GM04504 (cell line): ENCODE measurements around the gene SIX1.

ENCODE experiments used
- DNase-seq: peaks from one replicate; pipeline ENCODE4 v3.0.0-alpha.2; 2012; ENCODE audit warnings: low read depth

Gene SIX1

GRCh38 chr14:60641742-60642269 lies 7.5 kb downstream of the SIX1 start:
- DNase-seq, result no peak

GRCh38 chr14:60640859-60641741 lies 8.2 kb downstream of the SIX1 start:
- no peak for DNase-seq

DNA sequence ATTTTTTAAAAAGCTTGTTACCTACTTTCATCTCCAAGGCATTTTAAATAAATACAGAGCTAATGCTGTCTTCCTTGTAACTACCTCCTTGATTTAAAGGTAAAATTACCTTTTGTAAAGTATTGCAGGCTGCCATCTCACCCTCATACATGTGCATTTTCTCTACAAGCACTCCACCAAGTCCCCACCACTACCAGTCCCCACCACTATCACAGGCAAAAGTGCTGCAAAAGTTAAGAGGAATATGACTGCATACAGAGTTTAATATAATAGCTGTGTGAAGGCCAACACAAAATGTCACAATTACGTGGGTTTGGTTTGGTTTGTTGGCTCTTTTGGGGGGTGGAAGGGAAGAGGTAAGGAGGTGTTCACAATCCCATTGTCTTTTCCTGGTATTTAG lies 9.6 kb downstream of the SIX1 start:
- no peak for DNase-seq

DNA sequence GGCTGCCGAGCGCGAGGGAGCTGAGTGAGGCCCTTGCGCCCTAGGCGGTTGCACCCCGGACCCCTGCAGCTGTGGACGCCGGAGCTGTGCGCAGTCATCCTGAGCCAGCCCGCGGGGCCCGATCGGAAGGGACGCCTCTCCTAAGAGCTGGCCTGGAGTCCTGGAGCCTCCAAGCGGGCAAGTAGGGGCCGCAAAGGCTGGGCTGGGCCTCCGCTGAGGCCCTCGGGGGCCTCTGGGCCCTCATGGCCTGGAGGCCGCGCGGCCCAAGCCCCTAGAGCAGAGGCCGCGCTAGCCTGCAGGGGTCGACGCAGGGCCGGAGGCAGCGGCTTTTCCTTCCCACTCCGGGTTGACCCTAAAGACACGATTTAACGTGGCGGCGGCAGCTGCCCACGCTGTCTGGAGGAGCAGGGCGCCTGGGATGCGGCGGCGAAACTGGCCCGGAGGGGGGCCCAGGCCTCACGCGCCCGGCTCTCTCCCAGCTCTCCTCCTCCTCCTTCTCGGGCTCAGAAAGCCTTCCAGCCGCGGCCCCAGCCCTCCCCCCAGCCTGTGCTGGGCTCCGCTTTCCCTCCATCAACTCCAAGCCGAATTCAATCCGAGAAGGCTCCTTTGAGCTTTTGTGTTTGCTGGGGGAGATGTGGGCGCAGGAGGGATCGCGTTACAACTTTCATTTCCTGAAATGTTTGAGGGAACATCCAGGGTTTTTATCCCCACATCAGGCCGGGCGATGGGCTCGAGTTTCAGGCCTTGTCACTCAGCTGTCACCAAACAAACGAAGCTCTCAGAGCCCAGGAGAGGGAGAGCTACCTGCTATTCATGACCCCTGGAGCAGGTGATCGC lies 11.6 kb downstream of the SIX1 start:
- DNase-seq, result no peak

DNA sequence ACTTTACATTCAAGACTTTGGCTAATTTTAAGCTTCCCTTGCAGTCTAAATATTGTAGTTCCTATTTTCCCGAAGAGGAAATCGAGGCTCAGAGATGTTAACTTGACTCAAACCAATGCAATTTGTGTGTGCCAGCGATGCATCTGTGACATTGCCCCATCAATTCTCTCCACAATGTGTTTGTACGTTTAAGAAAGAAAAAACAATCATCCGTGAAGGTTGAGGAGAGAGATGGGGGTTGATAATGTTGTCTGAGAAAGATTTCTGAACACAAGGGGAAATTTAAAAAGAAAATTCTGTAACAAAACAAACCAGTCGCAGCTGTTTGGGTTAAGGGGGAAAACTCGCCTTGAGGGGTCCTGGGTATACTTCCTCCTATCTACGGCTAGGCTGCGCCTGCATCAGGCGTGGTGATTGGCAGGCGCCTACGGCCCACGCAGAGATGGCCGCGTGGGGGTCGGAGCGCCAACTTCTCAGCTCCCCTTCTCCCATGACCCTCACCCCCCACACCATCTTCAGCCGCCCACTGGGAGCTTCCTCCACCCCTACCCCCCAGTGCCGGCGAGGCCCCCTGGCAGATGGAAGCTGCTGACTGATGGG lies 12.3 kb downstream of the SIX1 start:
- DNase-seq, result no peak

- DNase-seq, result no peak
These were observed 15.1 kb downstream of the SIX1 start for GRCh38 chr14:60634153-60634552.

- DNase-seq, result no peak
These were observed 16.5 kb downstream of the SIX1 start for GRCh38 chr14:60632777-60633176.

DNA sequence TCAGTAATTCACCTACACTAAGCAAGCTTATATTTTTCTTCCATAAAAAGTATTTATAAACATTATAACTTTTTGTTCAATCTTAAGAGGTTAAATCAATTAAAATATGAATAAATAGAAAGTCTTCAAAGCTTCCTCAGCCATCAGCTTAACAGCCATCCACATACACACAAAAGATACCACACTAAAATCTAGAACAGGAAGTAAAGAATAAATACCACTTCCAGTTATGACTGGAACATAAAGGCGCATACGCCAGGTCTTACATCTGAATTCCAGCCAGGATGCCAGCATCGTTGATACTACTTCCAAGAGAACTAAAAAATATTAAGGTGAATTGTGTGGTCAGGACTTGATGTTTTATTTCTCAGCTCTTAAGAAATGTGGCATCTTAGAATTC lies 17.0 kb downstream of the SIX1 start:
- no peak for DNase-seq

DNA sequence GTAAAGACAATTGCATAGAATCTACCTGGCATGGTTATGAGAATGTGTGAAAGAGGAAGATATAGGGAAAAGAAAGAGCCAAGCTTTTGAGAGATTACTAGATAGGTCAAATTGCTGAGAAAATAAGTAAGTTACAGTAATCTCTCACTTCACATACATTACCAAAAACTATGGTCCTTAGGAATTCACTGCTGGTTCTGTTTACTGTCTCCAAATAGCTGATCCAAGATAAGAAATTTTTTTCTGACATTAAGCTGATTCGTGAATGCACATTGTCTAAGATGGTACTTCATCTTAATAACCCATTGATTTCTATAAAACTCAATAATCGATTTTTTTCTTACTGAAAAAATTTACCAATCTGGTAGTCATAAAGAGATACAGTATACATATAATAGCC lies 17.4 kb downstream of the SIX1 start:
- DNase-seq, result no peak

GRCh38 chr14:60630129-60630528 lies 19.1 kb downstream of the SIX1 start:
- no peak for DNase-seq

DNA sequence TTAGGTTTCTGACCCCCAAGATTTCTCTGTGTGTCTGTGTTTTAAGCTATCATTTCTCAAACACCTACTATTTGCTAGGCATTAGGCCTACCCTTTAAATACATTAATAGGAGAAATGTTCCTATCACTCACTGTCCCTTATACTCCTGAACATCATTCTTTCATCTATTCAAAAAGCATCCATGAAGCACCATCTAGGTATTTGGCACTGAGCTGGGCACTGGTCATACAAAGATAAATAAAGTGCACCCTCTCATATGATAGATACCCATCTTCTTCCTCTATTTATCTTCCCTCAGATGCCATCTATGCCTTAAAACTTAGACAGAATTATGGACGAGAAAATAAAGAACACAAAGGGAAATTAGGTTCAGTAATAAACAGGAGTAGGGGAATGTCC lies 20.4 kb downstream of the SIX1 start:
- DNase-seq, result no peak

- DNase-seq, result no peak
These were observed 26.4 kb downstream of the SIX1 start for GRCh38 chr14:60622917-60623257.

GRCh38 chr14:60622210-60622916 lies 26.9 kb downstream of the SIX1 start:
- DNase-seq, result no peak

DNA sequence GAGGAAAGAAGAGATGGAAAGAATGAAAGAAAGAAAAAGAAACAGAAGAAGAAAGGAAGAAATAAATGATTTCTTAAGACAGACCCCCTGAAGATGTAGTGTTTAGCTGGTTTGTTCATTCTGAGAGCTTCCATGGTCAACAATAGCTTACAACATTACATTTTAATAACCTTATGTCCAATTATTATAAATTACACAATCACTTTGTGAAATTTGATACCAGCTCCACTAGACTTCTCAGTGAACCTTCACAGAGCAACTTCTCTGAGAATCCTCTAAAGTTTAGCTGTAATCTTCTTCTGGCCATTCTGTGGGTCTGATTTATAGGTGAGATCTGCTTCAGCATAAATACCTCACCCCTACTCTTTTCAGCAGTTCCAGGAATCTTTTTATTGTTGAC lies 27.9 kb downstream of the SIX1 start:
- DNase-seq, result no peak

DNA sequence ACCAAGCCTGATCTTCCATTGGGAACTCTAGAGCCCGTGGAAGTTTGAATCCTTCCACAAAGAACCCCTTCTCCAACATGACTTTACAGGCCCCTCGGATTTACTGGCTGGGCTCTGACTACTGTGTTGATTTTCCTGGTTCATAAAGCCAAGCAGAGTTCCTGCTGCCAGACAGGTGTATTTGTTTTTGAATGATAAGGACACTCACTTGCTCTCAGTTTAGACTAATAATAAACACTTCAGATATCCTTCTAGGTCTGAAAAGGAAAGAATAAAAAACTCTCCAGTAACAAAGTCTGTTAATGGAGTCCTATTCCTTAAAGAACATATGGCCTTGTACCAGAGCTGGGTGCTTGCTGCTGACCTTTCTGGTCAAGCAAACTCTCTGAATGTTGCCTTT lies 31.0 kb downstream of the SIX1 start:
- no peak for DNase-seq

- no peak for DNase-seq
These were observed 32.8 kb downstream of the SIX1 start for GRCh38 chr14:60616461-60616959.

DNA sequence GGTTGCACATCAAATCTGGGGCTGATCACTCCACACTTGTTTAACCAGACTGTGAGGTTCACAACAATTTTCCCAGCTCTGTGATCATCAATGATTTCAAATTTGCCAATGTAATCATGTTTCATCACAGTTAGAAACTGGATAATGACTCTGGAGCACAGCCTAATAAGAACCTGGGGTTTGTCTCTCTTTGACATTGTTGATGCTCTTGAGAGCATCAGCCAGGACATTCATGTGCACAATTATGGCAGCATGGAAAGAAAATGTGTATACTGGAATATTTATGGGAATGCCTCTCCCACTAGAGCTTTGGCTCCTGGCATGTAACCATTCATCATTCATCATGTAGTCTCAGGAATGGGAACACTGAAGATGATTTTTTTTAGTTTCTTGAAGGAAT lies 47.0 kb downstream of the SIX1 start:
- no peak for DNase-seq

- DNase-seq, result no peak
These were observed 49.5 kb downstream of the SIX1 start for GRCh38 chr14:60599727-60600126.

DNA sequence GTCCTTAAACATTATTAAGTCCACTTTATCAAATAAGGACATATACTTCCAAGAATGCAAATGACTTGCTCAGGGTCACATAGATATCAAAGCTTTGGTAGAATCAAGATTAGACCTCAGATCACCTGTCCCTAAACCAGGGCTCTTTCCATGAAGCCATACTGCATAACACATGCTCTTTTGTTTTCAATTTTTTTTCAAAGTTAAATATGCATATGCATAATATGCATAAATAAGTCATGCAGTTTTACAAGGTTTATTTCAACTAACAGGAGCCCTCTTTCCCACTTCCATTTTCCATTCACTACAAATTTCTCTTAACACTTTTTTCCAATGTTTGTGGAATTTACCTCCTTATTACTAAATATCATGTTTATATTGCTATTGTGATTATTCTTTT lies 53.1 kb downstream of the SIX1 start:
- DNase-seq, result no peak

DNA sequence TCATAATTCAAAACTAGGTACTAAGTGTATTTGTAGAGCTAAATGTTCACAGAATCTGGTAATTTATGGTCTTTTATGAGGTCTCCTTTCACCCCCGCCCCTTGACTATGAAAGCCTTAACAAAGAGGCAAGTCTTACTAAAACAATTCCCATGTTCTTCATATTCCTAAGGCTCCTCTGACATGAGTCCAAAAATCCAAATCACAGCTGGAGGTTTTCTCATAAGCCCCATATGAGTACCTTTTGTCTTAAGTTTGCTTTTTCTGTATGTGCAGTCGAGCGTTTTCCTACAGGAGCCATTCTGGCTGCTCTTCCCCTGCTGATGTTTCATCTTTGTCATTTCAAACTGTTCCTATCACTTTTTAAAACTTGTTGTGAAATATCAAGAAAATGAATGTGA lies 55.2 kb downstream of the SIX1 start:
- DNase-seq, result no peak
